Measurements from ENCODE around the gene SLC2A13.

Gene SLC2A13

GRCh38 chr12:40013847-40014246 is 92.0 kb downstream of the SLC2A13 start:
- TF ChIP-seq CTCF (IDR thresholded peaks at IDR 0.05; ENCODE audit: insufficient read depth, missing control alignments), result no peak
- no peak for FAIRE-seq
- no peak for DNase-seq (ENCODE audit: insufficient read length, low spot score)

- FAIRE-seq, result no peak
- no peak for TF ChIP-seq CTCF (IDR thresholded peaks at IDR 0.05; ENCODE audit: insufficient read depth, missing control alignments)
- no peak for DNase-seq (ENCODE audit: insufficient read length, low spot score)
These were observed 92.6 kb downstream of the SLC2A13 start for GRCh38 chr12:40013292-40013691.

- FAIRE-seq, result no peak
- TF ChIP-seq CTCF (IDR thresholded peaks at IDR 0.05; ENCODE audit: insufficient read depth, missing control alignments), result no peak
These were observed 93.2 kb downstream of the SLC2A13 start for GRCh38 chr12:40012711-40013110.

GRCh38 chr12:40011775-40012129 is 94.1 kb downstream of the SLC2A13 start:
- TF ChIP-seq CTCF (IDR thresholded peaks at IDR 0.05; ENCODE audit: insufficient read depth, missing control alignments), result no peak
- DNase-seq (ENCODE audit: insufficient read length, low spot score), result no peak
- FAIRE-seq, result no peak

More at GRCh38 chr12:40012711-40013110, 93.2 kb downstream of the SLC2A13 start:
- DNase-seq (ENCODE audit: insufficient read length, low spot score), result no peak

- DNase-seq (ENCODE audit: insufficient read length, low spot score), result no peak
- TF ChIP-seq CTCF (IDR thresholded peaks at IDR 0.05; ENCODE audit: insufficient read depth, missing control alignments), result peak; percentile 74
- no peak for FAIRE-seq
These were observed 94.7 kb downstream of the SLC2A13 start for GRCh38 chr12:40010899-40011774.

- no peak for DNase-seq (ENCODE audit: insufficient read length, low spot score)
- FAIRE-seq, result no peak
- no peak for TF ChIP-seq CTCF (IDR thresholded peaks at IDR 0.05; ENCODE audit: insufficient read depth, missing control alignments)
These were observed 103.4 kb downstream of the SLC2A13 start for GRCh38 chr12:40002178-40003169.
